AG08396 (cell line): Measurements from ENCODE around the gene AREL1.

Experiments used
- DNase-seq: peaks from one replicate; pipeline ENCODE4 v3.0.0; 2012; ENCODE audit warnings: low spot score, mixed read lengths

AREL1 gene

DNA sequence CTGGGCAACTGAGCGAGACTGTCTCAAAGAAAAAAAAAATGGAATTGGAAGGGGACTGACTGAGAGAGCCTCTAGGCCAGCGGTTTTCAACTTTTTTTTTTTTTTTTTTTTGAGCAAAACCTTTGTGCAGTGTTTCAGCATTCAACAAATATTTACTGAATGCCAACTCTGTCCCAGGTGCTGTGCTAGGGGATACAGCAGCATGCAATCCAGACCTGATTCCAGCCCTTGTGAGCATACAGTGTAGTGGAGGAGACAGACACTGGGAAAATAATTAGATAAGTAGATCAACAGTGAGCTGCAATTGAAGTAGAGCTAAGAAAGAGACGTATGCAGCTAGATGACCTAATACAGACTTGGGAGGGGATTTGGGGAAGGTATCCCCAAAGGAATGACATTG, 77.0 kb downstream of the AREL1 start:
- DNase-seq: no peak

GRCh38 chr14:74634964-74635363, 77.9 kb downstream of the AREL1 start:
- no peak for DNase-seq

GRCh38 chr14:74634481-74634880, 78.4 kb downstream of the AREL1 start:
- no peak for DNase-seq

DNA sequence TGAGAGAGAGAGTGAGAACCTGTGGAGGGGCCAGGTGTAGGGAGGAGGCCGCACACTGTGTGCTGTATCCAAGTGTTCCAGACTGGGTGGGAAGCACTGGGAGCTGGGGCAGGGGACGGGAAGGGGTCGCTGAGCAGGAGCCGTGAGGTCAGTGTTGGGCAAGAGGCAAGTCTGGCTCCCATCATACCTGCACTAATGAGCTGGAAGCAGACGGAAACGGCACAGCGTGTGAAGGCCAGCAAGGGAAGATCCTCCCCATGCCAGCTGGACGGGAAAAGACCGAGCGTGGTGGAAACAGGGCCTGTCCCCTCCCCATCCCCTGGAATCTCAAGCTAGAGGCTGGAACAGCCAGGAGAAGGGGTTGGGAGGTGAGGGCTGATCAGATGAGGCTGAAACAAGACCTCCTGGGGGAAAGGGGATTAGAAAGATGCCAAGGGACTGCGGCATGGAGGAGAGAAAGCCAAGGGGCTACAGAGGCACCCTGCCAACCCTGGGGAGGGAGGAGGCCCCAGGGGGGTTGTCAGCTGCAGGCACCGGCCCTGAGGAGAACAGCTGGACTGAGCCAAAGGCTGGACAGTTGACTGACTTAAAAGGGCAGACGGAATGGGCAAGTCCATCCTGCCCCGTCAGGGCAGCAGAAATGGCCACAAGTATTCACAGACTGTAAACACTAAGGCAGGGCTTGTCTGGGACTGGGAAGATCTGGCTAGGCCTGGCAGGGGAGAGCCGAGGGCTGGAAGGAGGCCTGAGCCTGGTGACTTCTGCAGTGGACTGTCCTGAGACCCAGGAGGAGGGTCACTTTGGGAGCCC, 81.8 kb downstream of the AREL1 start:
- peak; percentile 68 for DNase-seq

- DNase-seq: no peak
Measured at GRCh38 chr14:74628418-74628817, 84.5 kb downstream of the AREL1 start.

GRCh38 chr14:74627076-74627475, 85.8 kb downstream of the AREL1 start:
- no peak for DNase-seq

- no peak for DNase-seq
Measured at GRCh38 chr14:74622257-74622656, 90.6 kb downstream of the AREL1 start.

DNA sequence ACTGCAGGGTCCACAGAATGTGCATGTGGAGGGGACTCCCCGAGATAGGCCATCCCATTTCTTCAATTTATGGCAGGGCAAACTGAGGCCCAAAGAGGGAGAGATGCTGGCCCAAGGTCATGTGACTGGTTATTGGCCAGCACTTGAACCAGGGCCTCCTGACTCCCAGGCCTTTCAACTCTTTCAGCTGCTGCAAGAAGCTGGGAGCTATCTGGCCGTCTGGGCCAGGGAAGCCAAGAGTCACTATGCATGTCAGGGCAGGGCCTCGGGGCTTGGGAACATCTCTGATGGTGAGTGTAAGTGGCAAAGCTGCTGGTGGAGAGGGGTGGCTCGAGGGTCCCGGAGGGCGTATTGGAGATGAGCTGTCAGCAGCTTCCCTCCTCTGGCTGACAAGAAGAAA, 91.3 kb downstream of the AREL1 start:
- no peak for DNase-seq

GRCh38 chr14:74620923-74621322, 92.0 kb downstream of the AREL1 start:
- DNase-seq: no peak

DNA sequence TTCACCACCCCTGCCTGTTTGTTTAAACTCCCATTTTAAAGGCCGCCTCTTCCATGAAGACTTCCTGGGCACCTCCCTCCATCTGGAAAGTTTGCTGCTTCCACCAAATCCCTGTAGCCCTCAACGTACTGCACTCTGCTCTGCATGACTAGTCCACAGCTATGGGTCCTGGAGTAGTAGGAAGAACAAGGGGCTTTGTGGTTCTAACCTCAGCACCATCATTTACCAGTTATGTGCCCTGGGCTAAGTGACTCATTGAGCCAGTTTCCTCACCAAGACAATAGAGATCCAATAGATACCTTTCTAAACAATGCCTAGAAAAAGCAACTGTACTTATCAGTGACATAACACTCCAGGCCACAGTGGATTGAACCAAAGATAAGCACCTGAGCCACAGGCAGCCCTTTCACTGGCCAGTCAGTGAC, 92.4 kb downstream of the AREL1 start:
- no peak for DNase-seq

- DNase-seq: peak; percentile 89
Measured at GRCh38 chr14:74619672-74620131, 93.2 kb downstream of the AREL1 start.

- no peak for DNase-seq
Measured at GRCh38 chr14:74618078-74618952, 94.6 kb downstream of the AREL1 start.

DNA sequence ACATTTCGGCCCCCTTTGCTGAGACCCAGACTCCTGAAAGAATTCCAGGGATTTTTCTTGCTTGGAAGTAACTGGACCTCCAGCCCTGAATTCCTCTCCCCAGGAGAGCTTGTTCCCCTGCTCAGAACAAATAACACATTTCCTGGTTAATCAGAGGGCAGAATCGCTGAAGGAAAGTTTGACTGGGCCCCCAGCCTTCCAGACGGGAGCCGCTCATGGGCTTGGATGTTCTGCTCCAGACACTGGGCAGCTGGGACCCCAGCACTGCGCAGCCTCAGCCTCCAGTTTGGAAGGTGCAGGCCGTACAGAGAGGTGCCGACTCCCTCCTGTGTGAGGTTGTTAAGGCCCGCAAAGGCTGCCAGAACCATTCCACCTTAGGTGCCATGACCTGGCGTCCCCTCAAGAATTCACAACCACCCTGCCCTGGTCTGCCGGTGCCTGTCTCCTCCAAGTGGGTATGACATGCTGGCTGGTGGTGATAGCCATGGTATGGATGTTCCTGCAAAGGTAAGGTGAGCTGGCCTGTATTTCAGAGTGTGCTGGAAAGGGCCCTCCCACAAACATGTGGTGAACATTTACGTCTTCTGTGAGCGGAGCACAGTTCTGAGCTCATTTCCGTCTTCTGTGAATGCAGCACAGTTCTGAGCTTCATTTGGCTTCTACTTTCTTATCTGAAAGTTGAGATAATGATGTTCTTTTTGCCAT, 95.7 kb downstream of the AREL1 start:
- no peak for DNase-seq

DNA sequence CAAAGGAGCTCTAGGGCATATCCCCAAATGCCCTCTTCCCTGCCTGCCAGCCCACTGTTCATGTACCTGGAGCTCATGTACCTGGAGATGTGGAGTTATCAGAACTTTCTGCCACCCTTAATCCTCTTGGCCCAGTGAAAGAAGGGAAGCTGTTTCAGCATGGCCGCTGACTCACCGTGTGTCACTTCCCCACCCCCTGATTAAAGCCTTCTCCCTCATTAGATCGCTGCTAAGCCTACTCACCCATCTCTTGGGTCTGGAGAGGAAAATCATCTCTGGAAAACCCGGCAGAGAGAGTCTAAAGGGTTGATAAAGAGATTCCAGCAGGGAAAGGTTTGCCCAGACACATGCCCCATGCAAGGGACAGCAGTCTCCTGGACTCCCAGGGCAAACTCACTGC, 96.4 kb downstream of the AREL1 start:
- DNase-seq: peak; percentile 61

DNA sequence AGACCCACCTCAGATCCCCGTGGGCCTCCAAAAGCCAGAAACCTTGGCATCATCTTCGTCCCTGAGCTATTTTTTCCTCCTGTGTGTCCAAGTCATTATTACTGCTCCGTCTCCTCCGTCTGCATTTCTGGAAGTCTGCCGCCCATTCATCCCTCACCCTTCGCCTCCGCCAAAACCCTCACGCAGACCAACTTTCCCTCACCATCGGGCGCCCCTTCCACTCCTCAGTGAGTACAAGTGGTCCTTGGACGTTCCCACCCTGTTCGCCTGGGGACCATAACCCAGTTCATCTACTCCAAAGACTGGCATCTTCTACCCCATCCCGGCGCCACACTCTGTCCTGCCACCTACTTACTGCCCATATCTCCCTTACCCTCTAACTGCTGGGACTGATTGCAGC, 97.1 kb downstream of the AREL1 start:
- DNase-seq: no peak

GRCh38 chr14:74614508-74615495, 98.1 kb downstream of the AREL1 start:
- no peak for DNase-seq

DNA sequence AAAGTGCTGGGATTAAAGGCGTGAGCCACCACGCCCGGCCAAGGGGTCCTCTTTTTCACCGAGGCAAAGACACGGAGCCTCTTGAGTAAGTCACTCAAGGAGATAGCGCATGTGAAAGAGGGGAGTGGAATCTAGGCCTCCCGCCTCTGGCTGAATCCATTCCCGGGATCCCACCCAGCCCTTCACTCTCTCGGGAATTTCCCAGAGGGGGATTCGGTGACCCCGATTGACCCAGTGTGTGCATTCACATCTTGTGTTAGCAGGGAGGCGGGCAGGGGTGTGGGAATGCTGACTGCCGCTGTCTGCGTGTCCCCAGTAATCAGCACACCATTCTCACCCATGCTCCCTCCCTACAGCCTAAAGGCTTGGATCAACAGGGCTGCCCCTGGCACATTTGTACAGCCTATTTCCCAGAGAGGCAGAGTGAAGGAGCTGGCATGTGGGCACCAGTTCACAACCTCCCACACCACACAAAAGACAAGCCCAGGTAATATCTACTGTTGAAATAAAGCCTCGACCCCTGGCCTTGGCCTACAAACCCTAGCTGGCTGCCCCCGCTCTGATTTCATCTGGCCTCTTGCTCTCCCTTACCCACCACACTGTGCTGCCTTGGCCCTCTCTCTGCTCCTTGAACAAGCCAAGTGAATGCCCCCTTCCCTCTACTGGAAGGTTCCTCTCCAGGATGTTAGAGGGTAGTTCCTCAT, 99.5 kb downstream of the AREL1 start:
- DNase-seq: no peak

GRCh38 chr14:74612350-74613021, 100.4 kb downstream of the AREL1 start:
- peak; percentile 86 for DNase-seq

DNA sequence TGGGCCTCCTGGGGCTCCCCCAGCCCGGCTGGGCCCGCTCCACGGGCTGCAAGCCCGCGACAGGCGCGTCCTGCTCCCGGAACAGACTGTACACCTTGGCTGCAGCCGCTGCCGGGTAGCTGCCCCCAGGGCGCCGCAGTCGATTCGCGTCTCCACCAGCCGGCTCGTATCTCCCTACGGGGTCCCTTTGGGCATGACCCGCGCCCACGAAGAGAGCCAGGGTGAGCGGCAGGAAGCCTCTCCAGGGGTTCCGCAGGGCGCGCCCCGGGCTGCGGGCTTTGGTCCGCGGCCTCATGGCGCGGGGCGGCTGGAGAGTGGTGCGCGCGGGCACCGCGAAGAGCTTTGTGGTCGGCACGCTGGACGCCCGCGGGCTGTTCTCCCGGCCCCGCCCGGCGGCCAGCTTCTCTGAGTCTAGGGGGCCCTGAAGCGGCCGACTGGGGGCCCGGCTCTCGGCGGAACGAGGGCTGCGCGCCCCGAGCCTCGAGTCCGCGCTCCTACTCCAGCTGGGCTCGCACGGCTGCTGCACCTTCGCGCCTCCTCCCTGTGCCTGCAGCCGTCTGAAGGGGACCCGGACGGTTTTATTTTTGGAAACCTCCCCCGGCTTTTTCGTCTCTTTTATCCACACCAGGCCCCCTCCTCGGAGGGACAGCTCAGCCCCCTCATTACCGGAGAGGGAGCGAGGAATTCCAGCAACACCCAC, 101.1 kb downstream of the AREL1 start, which contains the start of gene LTBP2:
LTBP2 (minus strand) TSS at position 588 of the 700 bp plus-strand sequence; CDS start at position 295, 293 bp downstream.
- peak; percentile 43 for DNase-seq
